Spleen (tissue), 11 donors: Measurements from ENCODE around the gene DOCK10. TPM values are rescaled to one million over a fixed set of nuclear protein-coding genes. Genes with fewer than 3 reads are reported as not detected.

Source experiments
- DNase-seq: peaks from one replicate; pipeline ENCODE4 v3.0.0-alpha.2; 2020
- H3K27ac ChIP-seq, 8 donors: fragments of 200-600 bp; sonication (generic) in 7 of 8; 1 replicate in 4 of 8; 2 replicates in 4 of 8; pipeline versions ENCODE4 v1.5.0 to v1.8.0; 2016 to 2021; ENCODE audit warnings: inconsistent platforms in 4 of 8, mild to moderate bottlenecking in 4 of 8, moderate library complexity in 1 of 8
- H3K27me3 ChIP-seq, 7 donors: fragments of 200-600 bp; sonication (generic) in 6 of 7; replicated peaks in 1 of 7; 1 replicate in 4 of 7; 2 replicates in 3 of 7; pipeline versions ENCODE4 v1.5.0 to v1.8.0; 2016 to 2021; ENCODE audit warnings: inconsistent platforms in 3 of 7, mild to moderate bottlenecking in 1 of 7
- H3K36me3 ChIP-seq, 6 donors: fragments of 200-600 bp; sonication (generic) in 5 of 6; 1 replicate in 4 of 6; 2 replicates in 2 of 6; pipeline versions ENCODE4 v1.5.0 to v1.8.0; 2016 to 2021; ENCODE audit warnings: inconsistent platforms in 2 of 6
- H3K4me1 ChIP-seq, 6 donors: fragments of 200-600 bp; sonication (generic) in 5 of 6; 1 replicate in 3 of 6; 2 replicates in 3 of 6; pipeline versions ENCODE4 v1.5.0 to v1.8.0; 2016 to 2021; ENCODE audit warnings: inconsistent platforms in 3 of 6
- H3K4me3 ChIP-seq, 8 donors: fragments of 200-600 bp; sonication (generic) in 7 of 8; 1 replicate in 4 of 8; 2 replicates in 4 of 8; pipeline versions ENCODE4 v1.5.0 to v1.8.0; 2016 to 2021; ENCODE audit warnings: inconsistent platforms in 4 of 8, mild to moderate bottlenecking in 4 of 8, moderate library complexity in 2 of 8
- H3K9me3 ChIP-seq, 8 donors: fragments of 200-600 bp; sonication (generic) in 7 of 8; 1 replicate in 4 of 8; 2 replicates in 4 of 8; pipeline versions ENCODE4 v1.5.0 to v1.8.0; 2016 to 2021; ENCODE audit warnings: inconsistent platforms in 4 of 8
- CTCF ChIP-seq, 11 experiments: fragments of 200-600 bp in 7 of 11; fragments of 450-650 bp in 4 of 11; sonication (generic) in 4 of 11; IDR thresholded peaks in 8 of 11; conservative IDR thresholded peaks in 3 of 11; 1 replicate in 7 of 11; 2 replicates in 4 of 11; pipeline versions ENCODE4 v1.4.0 to v1.8.0; 2016 to 2021; ENCODE audit warnings: antibody characterized with exemption in 11 of 11, inconsistent platforms in 4 of 11, mild to moderate bottlenecking in 1 of 11
- POLR2A ChIP-seq, 3 donors: fragments of 450-650 bp; IDR thresholded peaks; one replicate each; pipeline ENCODE4 v1.5.1; 2017; ENCODE audit warnings: antibody characterized with exemption in 3 of 3, mild to moderate bottlenecking in 1 of 3
- POLR2AphosphoS5 ChIP-seq, 3 donors: sonication (generic); formaldehyde crosslinking; IDR thresholded peaks; one replicate each; pipeline ENCODE4 v1.5.1; 2017; ENCODE audit warnings: antibody characterized with exemption in 3 of 3
- WGBS, 5 donors: extraction: QIAGEN DNeasy Blood & Tissue Kit in 3 of 5; methylation state at CpG; one replicate each; pipeline versions ENCODE4 v1.1.5 to v1.1.7; 2013 to 2018; 5-methylcytosine and 5-hydroxymethylcytosine counted together
- intact Hi-C: fragments of 100-400 bp; cut with DNase I; formaldehyde crosslinking; loops from one replicate; pipeline ENCODE4 v1.15.0; 2023; ENCODE audit warnings: low total_unique reads
- polyA plus RNA-seq, 3 donors: library from polyadenylated mRNA; stranded (reverse); fragments of 200-250 nt; gene quantifications; one replicate each; pipeline ENCODE4 v1.2.1, GENCODE V29; 2013
- total RNA-seq, 7 donors: library from RNA; depleted of rRNA in 3 of 7; stranded (reverse); fragments of >200 nt in 3 of 7; fragmentation: NEBNext Ultra II Directional in 4 of 7; extraction: Animal tissue kit (Norgen Biotek cat#: 25700) in 4 of 7; gene quantifications; one replicate each; pipeline versions ENCODE4 v1.1.0 to v1.2.1, GENCODE V29; 2016 to 2021
- donor health status: healthy with polysubstance abuse.
- donor health status: DM: no; HTN: no; CAD: no; lungs with moderate emphysema.
- donor health status: DM: no; HTN: no; CAD: no.
- donor health status: Bipolar disorder and iron deficiency.
- donor health status: healthy.
- donor health status: DM: no; HTN: no; CAD: no.
- donor health status: DM: yes; HTN: yes; CAD: no.

DOCK10 gene
- total and polyA plus RNA-seq, 10 donors: 12.5 to 203 (median 158) TPM

GRCh38 chr2:224925061-224925809, 117.0 kb downstream of the DOCK10 start:
- Histone ChIP-seq H3K4me3 (no peak overlapping the region), H3K27ac (peak overlapping the region; percentile 35 to 86 (median 68)), H3K4me1 (peaks cover 44 to 100% (median 92%) of the 10 kb centered on the region in 6 donors), H3K36me3 (peaks cover 0 to 53% (median 2%) of the 10 kb centered on the region in 6 donors), H3K27me3 (no peaks in the 10 kb centered on the region), H3K9me3 (no peaks in the 10 kb centered on the region)
- 65 to 79% (median 68%) methylated on average over 3 of the region's 3 CpGs for WGBS, 5 donors
- intact Hi-C loops: no loop called here
- no peak for DNase-seq
- no peak for TF ChIP-seq CTCF (IDR thresholded peaks at IDR 0.05 in 8 of 11, conservative IDR thresholded peaks at IDR 0.05 in 3 of 11)
- TF ChIP-seq POLR2AphosphoS5 (IDR thresholded peaks at IDR 0.05): no peak
- no peak for TF ChIP-seq POLR2A (IDR thresholded peaks at IDR 0.05)

GRCh38 chr2:224924631-224925030, 117.6 kb downstream of the DOCK10 start:
- TF ChIP-seq CTCF (IDR thresholded peaks at IDR 0.05 in 8 of 11, conservative IDR thresholded peaks at IDR 0.05 in 3 of 11): no peak
- TF ChIP-seq POLR2A (IDR thresholded peaks at IDR 0.05): no peak
- no peak for TF ChIP-seq POLR2AphosphoS5 (IDR thresholded peaks at IDR 0.05)
- DNase-seq: no peak
- Histone ChIP-seq H3K27me3 (no peaks in the 10 kb centered on the region), H3K4me3 (no peak overlapping the region), H3K9me3 (no peaks in the 10 kb centered on the region), H3K27ac (peak overlapping the region in 7 of 8 donors; percentile 35 to 86 (median 80)), H3K4me1 (peaks cover 40 to 100% (median 89%) of the 10 kb centered on the region in 6 donors), H3K36me3 (peaks cover 0 to 51% (median 2%) of the 10 kb centered on the region in 6 donors)
- intact Hi-C loops: no loop called here
- 29 to 61% (median 52%) methylated on average over 2 of the region's 2 CpGs for WGBS, 5 donors

- Histone ChIP-seq H3K4me3 (peak overlapping the region in 1 of 8 donors; percentile 21), H3K9me3 (no peaks in the 10 kb centered on the region), H3K36me3 (peaks cover 0 to 49% (median 0%) of the 10 kb centered on the region in 6 donors), H3K4me1 (peaks cover 33 to 81% (median 70%) of the 10 kb centered on the region in 6 donors), H3K27me3 (no peaks in the 10 kb centered on the region), H3K27ac (peak overlapping the region; percentile 11 to 86 (median 74))
- DNase-seq: no peak
- 14 to 47% (median 36%) methylated on average over 2 of the region's 2 CpGs for WGBS, 5 donors
- intact Hi-C loops: no loop called here
- TF ChIP-seq POLR2AphosphoS5 (IDR thresholded peaks at IDR 0.05) (peak in 1 of 3 donors; percentile 34), POLR2A (IDR thresholded peaks at IDR 0.05) (no peak), CTCF (IDR thresholded peaks at IDR 0.05 in 8 of 11, conservative IDR thresholded peaks at IDR 0.05 in 3 of 11) (no peak)
Measured at GRCh38 chr2:224922142-224922727, 120.0 kb downstream of the DOCK10 start.
